Psoas muscle (tissue), 8 donors: ENCODE data around the gene ZNF441. TPM values are rescaled to one million over a fixed set of nuclear protein-coding genes. Genes with fewer than 3 reads are reported as not detected.
"Not testable (repeated sequence)": the region's sequence is repeated elsewhere in the genome, so short reads cannot be mapped to it uniquely, and the experiment has no call there.

Experiments
- ATAC-seq, 4 donors: fragments of 200-7000 bp; cut with Tn5 transposase; one replicate each; pipeline ENCODE4 v1.9.1; 2020; ENCODE audit warnings: moderate library complexity in 3 of 4, mild to moderate bottlenecking in 2 of 4
- DNase-seq, 2 donors: peaks; one replicate each; pipeline ENCODE4 v3.0.0-alpha.2; 2020
- H3K27ac ChIP-seq: fragments of 200-600 bp; one replicate; pipeline ENCODE4 v1.8.0; 2022
- H3K27me3 ChIP-seq, 3 donors: fragments of 200-600 bp in 1 of 3; one replicate each; pipeline versions ENCODE4 v1.6.1 to v1.8.0; 2013 to 2022; ENCODE audit warnings: low read length in 2 of 3, mild to moderate bottlenecking in 2 of 3, moderate library complexity in 1 of 3; ENCODE audit not compliant: insufficient read depth in 3 of 3
- H3K36me3 ChIP-seq, 2 donors: fragments of 200-600 bp in 1 of 2; one replicate each; pipeline versions ENCODE4 v1.6.1 to v1.8.0; 2013 to 2022; ENCODE audit warnings: low read depth in 1 of 2, mild to moderate bottlenecking in 1 of 2, moderate library complexity in 1 of 2; ENCODE audit not compliant: insufficient read depth in 1 of 2
- H3K4me1 ChIP-seq: fragments of 200-600 bp; one replicate; pipeline ENCODE4 v1.8.0; 2022
- H3K4me3 ChIP-seq: fragments of 200-600 bp; one replicate; pipeline ENCODE4 v1.8.0; 2022; ENCODE audit warnings: mild to moderate bottlenecking
- H3K9me3 ChIP-seq: fragments of 200-600 bp; one replicate; pipeline ENCODE4 v1.8.0; 2022
- CTCF ChIP-seq: fragments of 200-600 bp; IDR thresholded peaks from one replicate; pipeline ENCODE4 v1.8.0; 2022; ENCODE audit warnings: antibody characterized with exemption
- WGBS, 3 donors: extraction: QIAGEN DNeasy Blood & Tissue Kit; methylation state at CpG; one replicate each; pipeline versions ENCODE4 v1.1.6 to v1.1.7; 2013; 5-methylcytosine and 5-hydroxymethylcytosine counted together
- intact Hi-C, 2 donors: fragments of 100-400 bp; cut with DNase I; formaldehyde crosslinking; loops; one replicate each; pipeline versions ENCODE4 v1.11.0 to v1.14.2; 2022
- polyA plus RNA-seq, 3 donors: library from polyadenylated mRNA; stranded (reverse); fragments of 200-250 nt; gene quantifications; one replicate each; pipeline ENCODE4 v1.2.3, GENCODE V29; 2013
- total RNA-seq, 4 donors: library from RNA; stranded (reverse); fragmentation: NEBNext Ultra II Directional in 2 of 4; extraction: Animal tissue kit (Norgen Biotek cat#: 25700) in 2 of 4; gene quantifications; one replicate each; pipeline versions ENCODE4 v1.2.1 to v1.2.4, GENCODE V29; 2021 to 2023
- donor health status: healthy with polysubstance abuse.
- donor health status: DM: no; HTN: no; CAD: no; lungs with moderate emphysema.
- donor health status: Bipolar disorder and iron deficiency.
- donor health status: healthy.
- donor health status: DM: yes; HTN: yes; CAD: no.
- donor health status: DM: no; HTN: no; CAD: no.
- donor health status: DM: no; HTN: no; CAD: no.
- donor health status: DM: yes; HTN: yes; CAD: no.

The ZNF441 gene
- total and polyA plus RNA-seq, 7 donors, result 1.3 to 4.7 (median 2.0) TPM

GRCh38 chr19:11814029-11814699 lies 47.4 kb downstream of the ZNF441 start, which contains the start of gene ZNF440:
ZNF440 (plus strand) TSS chr19:11814273; CDS start chr19:11814448, 175 bp downstream.
- intact Hi-C loops, result no loop called here
- Histone ChIP-seq H3K4me3 (peak within 1 kb of the TSS; percentile 93), H3K9me3 (peaks cover 1% of the 10 kb centered on the region), H3K27ac (peak within 1 kb of the TSS; percentile 91), H3K27me3 (no peaks in the 10 kb centered on the region), H3K36me3 (peaks cover 0 to 7% of the 10 kb centered on the region in 2 donors), H3K4me1 (peaks cover 4% of the 10 kb centered on the region)
- 0% methylated on average over 49 to 55 of the region's 55 CpGs for WGBS, 3 donors
- DNase-seq (peak; percentile 96 to 98), ATAC-seq (peak; percentile 100)
- no peak for TF ChIP-seq CTCF

GRCh38 chr19:11814700-11815035 lies 47.9 kb downstream of the ZNF441 start:
- H3K9me3 ChIP-seq, result no peaks in the 10 kb centered on the region
- WGBS, 3 donors, result 8 to 12% (median 12%) methylated on average over 13 of the region's 13 CpGs
- H3K27me3 ChIP-seq, result no peaks in the 10 kb centered on the region
- peaks cover 4% of the 10 kb centered on the region for H3K4me1 ChIP-seq
- no peak for DNase-seq
- H3K4me3 ChIP-seq, result peak overlapping the region; percentile 93
- TF ChIP-seq CTCF, result no peak
- H3K27ac ChIP-seq, result peak overlapping the region; percentile 91
- peaks cover 0 to 12% of the 10 kb centered on the region in 2 donors for H3K36me3 ChIP-seq
- peak; percentile 15 to 43 (median 28) for ATAC-seq
- intact Hi-C loops, result no loop called here

- Histone ChIP-seq H3K27me3 (no peaks in the 10 kb centered on the region), H3K36me3 (peaks cover 2 to 17% of the 10 kb centered on the region in 2 donors), H3K27ac (no peak overlapping the region), H3K4me1 (no peaks in the 10 kb centered on the region), H3K4me3 (no peak overlapping the region), H3K9me3 (no peaks in the 10 kb centered on the region)
- intact Hi-C loops, result no loop called here
- ATAC-seq, result no peak
- TF ChIP-seq CTCF, result no peak
- no peak for DNase-seq
- 86 to 92% (median 91%) methylated on average over 5 of the region's 5 CpGs for WGBS, 3 donors
Observed at GRCh38 chr19:11821474-11822109, 54.8 kb downstream of the ZNF441 start.

GRCh38 chr19:11828957-11829876 lies 62.4 kb downstream of the ZNF441 start:
- H3K4me3 ChIP-seq, ATAC-seq, intact Hi-C loops, DNase-seq, H3K27ac ChIP-seq, H3K27me3 ChIP-seq, H3K4me1 ChIP-seq: not testable (repeated sequence)
- H3K36me3 ChIP-seq, result peaks cover 26 to 48% of the 10 kb centered on the region in 2 donors
- WGBS, 3 donors, result 92 to 96% (median 93%) methylated on average over 7 of the region's 7 CpGs
- peaks cover 33% of the 10 kb centered on the region for H3K9me3 ChIP-seq
